Progenitor cell of endocrine pancreas (in vitro differentiated cells): ENCODE measurements around the gene P2RX5. TPM values are rescaled to one million over a fixed set of nuclear protein-coding genes. Genes with fewer than 3 reads are reported as not detected.

ENCODE experiments used
- DNase-seq: peaks from one replicate; pipeline ENCODE4 v3.0.0; 2021; ENCODE audit warnings: low spot score; ENCODE audit not compliant: unreplicated experiment
- H3K27ac Mint-ChIP-seq: 2 replicates; pipeline ENCODE4 v1.8.0; 2021; ENCODE audit warnings: mild to moderate bottlenecking, moderate library complexity, mixed read lengths
- H3K27me3 Mint-ChIP-seq: 2 replicates; pipeline ENCODE4 v1.8.0; 2021; ENCODE audit warnings: mixed read lengths
- H3K36me3 Mint-ChIP-seq: 2 replicates; pipeline ENCODE4 v1.8.0; 2022; ENCODE audit warnings: mixed read lengths; ENCODE audit not compliant: insufficient read depth
- H3K4me1 Mint-ChIP-seq: 2 replicates; pipeline ENCODE4 v1.8.0; 2021; ENCODE audit warnings: low read depth, mixed read lengths
- H3K4me3 Mint-ChIP-seq: 2 replicates; pipeline ENCODE4 v1.8.0; 2021; ENCODE audit warnings: low read depth, mild to moderate bottlenecking, moderate library complexity, mixed read lengths
- H3K9me3 Mint-ChIP-seq: 2 replicates; pipeline ENCODE4 v1.8.0; 2021; ENCODE audit warnings: low read depth, mixed read lengths
- CTCF ChIP-seq: fragments of 200-600 bp; sonication (generic); IDR thresholded peaks from one replicate; pipeline ENCODE4 v1.5.0; 2021; ENCODE audit warnings: antibody characterized with exemption, mild to moderate bottlenecking; ENCODE audit not compliant: unreplicated experiment
- total RNA-seq: library from RNA; stranded (reverse); gene quantifications from 2 replicates; pipeline ENCODE4 v1.2.1, GENCODE V29; 2021

Gene P2RX5
- total RNA-seq, 1 donor from 2014 or later, result 0.89 TPM

GRCh38 chr17:3641014-3641413 lies 54.9 kb downstream of the P2RX5 start:
- Mint-ChIP-seq H3K27me3 (no peaks in the 10 kb centered on the region), H3K36me3 (peaks cover 2% of the 10 kb centered on the region), H3K9me3 (no peaks in the 10 kb centered on the region), H3K4me3 (no peak overlapping the region), H3K27ac (no peak overlapping the region), H3K4me1 (peaks cover 10% of the 10 kb centered on the region)
- DNase-seq, result no peak
- no peak for TF ChIP-seq CTCF

- no peaks in the 10 kb centered on the region for H3K27me3 Mint-ChIP-seq
- H3K36me3 Mint-ChIP-seq, result peaks cover 2% of the 10 kb centered on the region
- no peaks in the 10 kb centered on the region for H3K9me3 Mint-ChIP-seq
- no peak overlapping the region for H3K27ac Mint-ChIP-seq
- no peak for TF ChIP-seq CTCF
- DNase-seq, result no peak
- H3K4me3 Mint-ChIP-seq, result no peak overlapping the region
- peaks cover 13% of the 10 kb centered on the region for H3K4me1 Mint-ChIP-seq
Observed at GRCh38 chr17:3639981-3640596, 55.9 kb downstream of the P2RX5 start.

GRCh38 chr17:3636908-3637373 lies 59.0 kb downstream of the P2RX5 start:
- Mint-ChIP-seq H3K4me3 (peak overlapping the region; percentile 94), H3K4me1 (peaks cover 22% of the 10 kb centered on the region), H3K27me3 (no peaks in the 10 kb centered on the region), H3K27ac (peak overlapping the region; percentile 84), H3K36me3 (no peaks in the 10 kb centered on the region), H3K9me3 (no peaks in the 10 kb centered on the region)
- TF ChIP-seq CTCF, result no peak
- no peak for DNase-seq

- H3K27ac Mint-ChIP-seq, result peak within 1 kb of the TSS; percentile 99
- H3K36me3 Mint-ChIP-seq, result no peaks in the 10 kb centered on the region
- TF ChIP-seq CTCF, result no peak
- H3K27me3 Mint-ChIP-seq, result no peaks in the 10 kb centered on the region
- peak; percentile 94 for DNase-seq
- peak within 1 kb of the TSS; percentile 94 for H3K4me3 Mint-ChIP-seq
- H3K9me3 Mint-ChIP-seq, result no peaks in the 10 kb centered on the region
- peaks cover 22% of the 10 kb centered on the region for H3K4me1 Mint-ChIP-seq
Observed at GRCh38 chr17:3636154-3636907, 59.6 kb downstream of the P2RX5 start, which contains the start of the genes CTNS and SHPK. Gene CTNS, plus strand, starts transcription at chr17:3636760. Its CDS starts 3,447 bp downstream, at chr17:3640207. Gene SHPK, minus strand, starts transcription at chr17:3636250. Its CDS starts 31 bp downstream, at chr17:3636219.

GRCh38 chr17:3635474-3636153 lies 60.3 kb downstream of the P2RX5 start:
- no peaks in the 10 kb centered on the region for H3K9me3 Mint-ChIP-seq
- H3K36me3 Mint-ChIP-seq, result no peaks in the 10 kb centered on the region
- TF ChIP-seq CTCF, result peak; percentile 25
- peaks cover 22% of the 10 kb centered on the region for H3K4me1 Mint-ChIP-seq
- no peaks in the 10 kb centered on the region for H3K27me3 Mint-ChIP-seq
- H3K27ac Mint-ChIP-seq, result peak overlapping the region; percentile 89
- H3K4me3 Mint-ChIP-seq, result peak overlapping the region; percentile 94
- no peak for DNase-seq
